Panc1 (cell line): ENCODE results near the gene PLXNA2. TPM values are rescaled to one million over a fixed set of nuclear protein-coding genes. Genes with fewer than 3 reads are reported as not detected.

Source experiments
- ATAC-seq: fragments of 200-7000 bp; cut with Tn5 transposase; 2 replicates; pipeline ENCODE4 v1.9.1; 2020; ENCODE audit warnings: mild to moderate bottlenecking, moderate library complexity
- BruUV-seq: library from RNA; stranded (reverse); fragments of 400-500 nt; replicated peaks from 2 replicates; lab custom pipeline; 2021; lab: Mats Ljungman, UMichigan
- CTCF ChIA-PET: fragments of 300-600 bp; sonication (Branson Sonifier 250); formaldehyde crosslinking; loops from one replicate; lab custom pipeline; 2022; ENCODE audit warnings: antibody characterized with exemption; lab: Charles Lee
- POLR2A ChIA-PET: fragments of 300-600 bp; sonication (Branson Sonifier 250); formaldehyde crosslinking; loops from one replicate; lab custom pipeline; 2022; ENCODE audit warnings: antibody characterized with exemption; lab: Charles Lee
- DNase-seq: peaks from one replicate; pipeline ENCODE4 v3.0.0-alpha.2; 2010; ENCODE audit warnings: low read depth, low spot score
- H3K27ac ChIP-seq: 2 replicates; pipeline ENCODE4 v1.5.1; 2011; ENCODE audit warnings: mild to moderate bottlenecking, low read length, inconsistent platforms
- H3K27me3 ChIP-seq: fragments of 200-500 bp; sonication (Bioruptor generic); 2 replicates; pipeline ENCODE4 v1.6.0; 2014; ENCODE audit warnings: low read length, inconsistent platforms; ENCODE audit not compliant: control insufficient read depth, insufficient read depth
- H3K36me3 ChIP-seq: fragments of 200-500 bp; sonication (Bioruptor generic); 2 replicates; pipeline ENCODE4 v1.5.1; 2014; ENCODE audit warnings: inconsistent platforms, mild to moderate bottlenecking, low read length, moderate library complexity; ENCODE audit not compliant: control insufficient read depth, insufficient read depth
- H3K4me1 ChIP-seq: 2 replicates; pipeline ENCODE4 v1.5.1; 2011; ENCODE audit warnings: inconsistent platforms, mild to moderate bottlenecking, low read length, moderate library complexity; ENCODE audit not compliant: control insufficient read depth, insufficient read depth
- H3K4me3 ChIP-seq, 2 experiments: 2 replicates each; pipeline ENCODE4 v1.5.1; 2011 to 2012; ENCODE audit warnings: low read depth in 2 of 2, low read length in 2 of 2, mild to moderate bottlenecking in 2 of 2, inconsistent platforms in 1 of 2, moderate library complexity in 1 of 2
- H3K9me3 ChIP-seq: fragments of 200-500 bp; sonication (Bioruptor generic); 2 replicates; pipeline ENCODE4 v1.5.1; 2014; ENCODE audit warnings: low read depth, mild to moderate bottlenecking, inconsistent platforms, low read length, moderate library complexity; ENCODE audit not compliant: control insufficient read depth, insufficient read depth
- CTCF ChIP-seq: fragments of 450-650 bp; IDR thresholded peaks from 2 replicates; pipeline ENCODE4 v1.5.1; 2017; ENCODE audit warnings: mild to moderate bottlenecking
- POLR2AphosphoS5 ChIP-seq: IDR thresholded peaks from 2 replicates; pipeline ENCODE4 v1.6.1; 2012; ENCODE audit warnings: mild to moderate bottlenecking, low read depth, low read length, moderate library complexity
- REST ChIP-seq, 2 experiments: IDR thresholded peaks; 2 replicates each; pipeline ENCODE4 v1.6.1; 2011 to 2012; ENCODE audit warnings: low read depth in 2 of 2, control low read depth in 1 of 2, low read length in 1 of 2, mild to moderate bottlenecking in 1 of 2, moderate library complexity in 1 of 2; ENCODE audit not compliant: insufficient read depth in 1 of 2
- SIN3A ChIP-seq: IDR thresholded peaks from 2 replicates; pipeline ENCODE4 v1.6.1; 2012; ENCODE audit warnings: low read depth, mild to moderate bottlenecking, low read length, moderate library complexity, borderline replicate concordance; ENCODE audit not compliant: insufficient read depth
- TCF7L2 ChIP-seq: IDR thresholded peaks from 2 replicates; pipeline ENCODE4 v1.6.1; 2011; ENCODE audit warnings: mild to moderate bottlenecking, low read depth, low read length, inconsistent platforms
- in situ Hi-C: cut with HindIII; loops from 2 replicates; pipeline ENCODE4 v1.10.0; 2016; ENCODE audit warnings: low sequenced_read_pairs, low pct_unique_long_range_greater_than_20kb
- intact Hi-C: fragments of 100-400 bp; cut with micrococcal nuclease; formaldehyde crosslinking; loops from one replicate; pipeline ENCODE4 v1.10.0; 2022; ENCODE audit not compliant: unreplicated experiment
- total RNA-seq: library from RNA; stranded (reverse); gene quantifications from one replicate; pipeline ENCODE4 v1.2.1, GENCODE V29; 2021; ENCODE audit not compliant: unreplicated experiment

The PLXNA2 gene
- total RNA-seq, 1 experiment from 2014 or later, result 0.98 TPM

- DNase-seq, result no peak
- H3K27ac ChIP-seq, result no peak overlapping the region
Measured at GRCh38 chr1:208178091-208178529, 66.1 kb downstream of the PLXNA2 start.

DNA sequence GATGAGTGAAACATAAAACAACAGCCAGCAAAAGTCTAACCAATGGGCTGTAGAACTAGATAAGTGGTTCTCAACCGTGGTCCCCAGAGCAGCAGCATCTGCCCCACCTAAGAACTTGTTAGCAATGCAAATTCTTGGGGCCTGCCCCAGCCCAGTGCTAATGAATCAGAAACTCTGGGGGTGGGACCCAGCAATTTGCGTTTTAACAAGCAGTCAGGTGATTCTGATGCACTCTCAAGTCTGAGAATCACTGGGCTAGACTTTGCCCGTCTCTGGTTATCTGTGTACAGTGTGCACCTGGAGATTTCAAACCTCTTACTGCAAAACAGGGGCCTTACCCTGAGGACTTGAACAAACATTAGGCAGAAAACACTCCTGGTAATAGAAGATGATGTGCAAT is 66.5 kb downstream of the PLXNA2 start:
- intact Hi-C loops, result no loop called here
- ATAC-seq, result no peak
- Histone ChIP-seq H3K4me1 (no peaks in the 10 kb centered on the region), H3K36me3 (no peaks in the 10 kb centered on the region), H3K4me3 (no peak overlapping the region), H3K27ac (no peak overlapping the region), H3K27me3 (no peaks in the 10 kb centered on the region), H3K9me3 (no peaks in the 10 kb centered on the region)
- TF ChIP-seq POLR2AphosphoS5, result no peak
- TF ChIP-seq REST (IDR thresholded peaks at IDR 0.05; ENCODE audit: insufficient read depth in 1 of 2, low read depth in 2 of 2, low read length in 1 of 2), result no peak
- TF ChIP-seq SIN3A, result no peak
- TF ChIP-seq CTCF, result no peak
- no peak for TF ChIP-seq TCF7L2
- no TSS peak for BruUV-seq
- no peak for DNase-seq
- in situ Hi-C loops, result no loop called here
- ChIA-PET POLR2A (no interaction called here), CTCF (no interaction called here)

More at GRCh38 chr1:208178091-208178529, 66.1 kb downstream of the PLXNA2 start:
- no peak for TF ChIP-seq POLR2AphosphoS5
- no peak for TF ChIP-seq CTCF
- TF ChIP-seq REST (IDR thresholded peaks at IDR 0.05; ENCODE audit: insufficient read depth in 1 of 2, low read depth in 2 of 2, low read length in 1 of 2), result no peak
- no peak for TF ChIP-seq SIN3A
- no peak for TF ChIP-seq TCF7L2
- CTCF ChIA-PET, result no interaction called here
- H3K4me3 ChIP-seq, result no peak overlapping the region
- H3K27me3 ChIP-seq, result no peaks in the 10 kb centered on the region
- no peaks in the 10 kb centered on the region for H3K36me3 ChIP-seq
- BruUV-seq, result no TSS peak
- intact Hi-C loops (no loop called here), in situ Hi-C loops (no loop called here)
- H3K9me3 ChIP-seq, result no peaks in the 10 kb centered on the region
- POLR2A ChIA-PET, result no interaction called here
- no peak for ATAC-seq
- no peaks in the 10 kb centered on the region for H3K4me1 ChIP-seq
